K562 (cell line): ENCODE measurements around the gene PLPP4. TPM values are rescaled to one million over a fixed set of nuclear protein-coding genes. Genes with fewer than 3 reads are reported as not detected.

Source experiments
- ATAC-seq: fragments of 200-7000 bp; cut with Tn5 transposase; 3 replicates; pipeline ENCODE4 v1.9.1; 2020; ENCODE audit warnings: moderate library complexity
- BruUV-seq: library from RNA; stranded (reverse); fragments of 400-500 nt; replicated peaks from 2 replicates; lab custom pipeline; 2021; lab: Mats Ljungman, UMichigan
- CTCF ChIA-PET: fragments of 300-600 bp; formaldehyde crosslinking; extraction: SDS; loops from one replicate; lab custom pipeline; 2021; ENCODE audit warnings: low intra/inter-chr PET ratio; lab: Yijun Ruan, JAX
- POLR2A ChIA-PET: fragments of 300-600, 350-650 bp; sonication (Branson Sonifier 250); formaldehyde crosslinking; extraction: SDS; loops from one replicate; lab custom pipeline; 2021; ENCODE audit warnings: antibody characterized with exemption, inconsistent platforms; lab: Yijun Ruan, JAX
- DNase-seq, 4 experiments: peaks; one replicate each; pipeline versions ENCODE4 v3.0.0 to v3.0.0-alpha.2; 2011 to 2018; ENCODE audit warnings: low spot score in 3 of 4, mixed read lengths in 3 of 4; ENCODE audit errors: extremely low read depth in 1 of 4
- FAIRE-seq: peaks from 2 replicates; lab custom pipeline; 2011; peaks lifted over from hg19 to GRCh38; lab: Jason Lieb, UNC
- H2AFZ ChIP-seq: 2 replicates; pipeline ENCODE4 v1.6.0; 2011; ENCODE audit warnings: low read depth, low read length, control low read depth, inconsistent platforms
- H3K27ac ChIP-seq: fragments of 200-600 bp; 3 replicates; pipeline ENCODE4 v1.8.0; 2011; ENCODE audit warnings: low read depth, mild to moderate bottlenecking, control low read depth, inconsistent platforms, low read length, moderate library complexity, mixed read lengths; ENCODE audit errors: extremely low read depth
- H3K27me3 ChIP-seq, 2 experiments: fragments of 300-600 bp in 1 of 2; 2 replicates in 1 of 2; 3 replicates in 1 of 2; pipeline versions ENCODE4 v1.6.0 to v1.8.0; 2011; ENCODE audit warnings: inconsistent platforms in 2 of 2, low read length in 2 of 2, mild to moderate bottlenecking in 1 of 2, mixed read lengths in 1 of 2, moderate library complexity in 1 of 2; ENCODE audit not compliant: control insufficient read depth in 2 of 2, insufficient read depth in 2 of 2
- H3K36me3 ChIP-seq: fragments of 300-600 bp; 3 replicates; pipeline ENCODE4 v1.8.0; 2011; ENCODE audit warnings: mild to moderate bottlenecking, low read length, inconsistent platforms; ENCODE audit not compliant: control insufficient read depth, insufficient read depth
- H3K4me1 ChIP-seq, 2 experiments: fragments of 200-600 bp in 1 of 2; replicated peaks in 1 of 2; 2 replicates in 1 of 2; 3 replicates in 1 of 2; pipeline versions ENCODE4 v1.5.1 to v1.8.0; 2011; ENCODE audit warnings: inconsistent platforms in 2 of 2, low read length in 2 of 2, mild to moderate bottlenecking in 1 of 2, mixed read lengths in 1 of 2, moderate library complexity in 1 of 2; ENCODE audit not compliant: control insufficient read depth in 2 of 2, insufficient read depth in 2 of 2
- H3K4me2 ChIP-seq: 2 replicates; pipeline ENCODE4 v1.6.1; 2011; ENCODE audit warnings: low read length, control low read depth, inconsistent platforms, mixed read lengths; ENCODE audit not compliant: insufficient read depth
- H3K4me3 ChIP-seq: fragments of 200-600 bp; sonication (generic), shearing (Covaris generic); 2 replicates; pipeline ENCODE4 v1.5.1; 2016; ENCODE audit warnings: control low read depth, inconsistent platforms
- H3K79me2 ChIP-seq: fragments of 200-600 bp; 3 replicates; pipeline ENCODE4 v1.8.0; 2011; ENCODE audit warnings: low read length, inconsistent platforms; ENCODE audit not compliant: control insufficient read depth, insufficient read depth
- H3K9ac ChIP-seq, 2 experiments: 2 replicates each; pipeline versions ENCODE4 v1.6.0 to v1.6.1; 2011; ENCODE audit warnings: low read depth in 2 of 2, low read length in 2 of 2, control low read depth in 1 of 2, inconsistent platforms in 1 of 2, mild to moderate bottlenecking in 1 of 2, mixed read lengths in 1 of 2; ENCODE audit not compliant: insufficient read depth in 1 of 2
- H3K9me1 ChIP-seq: one replicate; pipeline ENCODE4 v1.6.0; 2011; ENCODE audit warnings: inconsistent platforms, mild to moderate bottlenecking, low read length, moderate library complexity; ENCODE audit not compliant: control insufficient read depth, insufficient read depth
- H3K9me3 ChIP-seq: replicated peaks from 2 replicates; pipeline ENCODE4 v1.5.1; 2011; ENCODE audit warnings: low read depth, low read length, inconsistent platforms; ENCODE audit not compliant: control insufficient read depth, insufficient read depth
- H4K20me1 ChIP-seq: replicated peaks from 2 replicates; pipeline ENCODE4 v1.6.1; 2011; ENCODE audit warnings: low read length, inconsistent platforms, mixed read lengths; ENCODE audit not compliant: control insufficient read depth, insufficient read depth
- BRCA1 ChIP-seq, 2 experiments: fragments of 450-650 bp in 1 of 2; sonication (generic) in 1 of 2; formaldehyde crosslinking in 1 of 2; IDR thresholded peaks; 2 replicates each; pipeline versions ENCODE4 v1.5.0 to v1.6.1; 2017 to 2020; ENCODE audit warnings: mild to moderate bottlenecking in 1 of 2, missing genetic modification reagents in 1 of 2
- ELF1 ChIP-seq: fragments of 200-800 bp; sonication (Bioruptor generic); IDR thresholded peaks from 2 replicates; pipeline ENCODE4 v1.6.1; 2016; ENCODE audit warnings: missing genetic modification characterization, missing compliant biosample characterization
- FOXP1 ChIP-seq: sonication (generic); formaldehyde crosslinking; IDR thresholded peaks from 2 replicates; pipeline ENCODE4 v1.8.0; 2022; ENCODE audit warnings: mild to moderate bottlenecking, missing genetic modification reagents
- HMG20A ChIP-seq: fragments of 450-650 bp; formaldehyde crosslinking; conservative IDR thresholded peaks from 2 replicates; pipeline ENCODE4 v1.4.0; 2020; ENCODE audit warnings: mild to moderate bottlenecking, mixed read lengths
- MAZ ChIP-seq, 2 experiments: fragments of 450-650 bp in 1 of 2; sonication (generic) in 1 of 2; formaldehyde crosslinking; IDR thresholded peaks in 1 of 2; conservative IDR thresholded peaks in 1 of 2; 2 replicates each; pipeline versions ENCODE4 v1.4.0 to v1.5.0; 2020; ENCODE audit warnings: mild to moderate bottlenecking in 1 of 2, missing genetic modification reagents in 1 of 2
- PHTF2 ChIP-seq: fragments of 250-450 bp; sonication (Bioruptor Pico); IDR thresholded peaks from 2 replicates; pipeline ENCODE4 v1.5.0; 2021; ENCODE audit warnings: mild to moderate bottlenecking
- PYGO2 ChIP-seq: fragments of 450-650 bp; IDR thresholded peaks from 2 replicates; pipeline ENCODE4 v1.6.1; 2016; ENCODE audit warnings: mild to moderate bottlenecking, missing genetic modification characterization, moderate library complexity, missing compliant biosample characterization
- TAF9B ChIP-seq: fragments of 450-650 bp; IDR thresholded peaks from 2 replicates; pipeline ENCODE4 v1.6.1; 2018; ENCODE audit warnings: mild to moderate bottlenecking; ENCODE audit not compliant: partially characterized antibody
- TRIM28 ChIP-seq: fragments of 450-650 bp; IDR thresholded peaks from 2 replicates; pipeline ENCODE4 v1.6.1; 2017
- ZBTB17 ChIP-seq: fragments of 450-650 bp; formaldehyde crosslinking; IDR thresholded peaks from 2 replicates; pipeline ENCODE4 v1.4.0; 2020; ENCODE audit warnings: mild to moderate bottlenecking
- ZNF282 ChIP-seq: sonication (generic); formaldehyde crosslinking; IDR thresholded peaks from 2 replicates; pipeline ENCODE4 v1.8.1; 2023; ENCODE audit warnings: missing genetic modification reagents
- ZNF384 ChIP-seq: IDR thresholded peaks from 2 replicates; pipeline ENCODE4 v1.6.1; 2012; ENCODE audit warnings: low read depth, low read length, improper control_type of control experiment
- ZNF584 ChIP-seq: fragments of 200-800 bp; sonication (Bioruptor generic); IDR thresholded peaks from 2 replicates; pipeline ENCODE4 v1.6.1; 2016; ENCODE audit warnings: low read depth, mild to moderate bottlenecking, missing genetic modification characterization, missing compliant biosample characterization
- ZNF740 ChIP-seq, 3 experiments: fragments of 200-800 bp in 1 of 3; sonication (Bioruptor generic) in 1 of 3; sonication (generic) in 1 of 3; formaldehyde crosslinking in 1 of 3; IDR thresholded peaks; 2 replicates each; pipeline versions ENCODE4 v1.6.1 to v1.8.0; 2016 to 2022; ENCODE audit warnings: mild to moderate bottlenecking in 2 of 3, missing compliant biosample characterization in 2 of 3, missing genetic modification characterization in 2 of 3, missing genetic modification reagents in 1 of 3
- WGBS: fragments of 100-300 bp; shearing (Covaris generic); methylation state at CpG from one replicate; pipeline ENCODE4 v1.1.6; 2016; ENCODE audit warnings: low coverage, mixed read lengths; ENCODE audit not compliant: insufficient coverage; ENCODE audit errors: missing lambda C conversion rate; 5-methylcytosine and 5-hydroxymethylcytosine counted together
- in situ Hi-C: fragments of 300-500 bp; cut with MboI; formaldehyde crosslinking; loops from 4 replicates; pipeline ENCODE4 v1.15.0; 2018; ENCODE audit warnings: inconsistent platforms, mixed read lengths
- intact Hi-C: fragments of 100-400 bp; cut with micrococcal nuclease; formaldehyde crosslinking; loops from 2 replicates; pipeline ENCODE4 v1.14.2; 2022
- polyA plus RNA-seq, 8 experiments: library from polyadenylated mRNA; depleted of rRNA in 4 of 8; stranded (reverse) in 5 of 8; unstranded in 3 of 8; fragments of >200 nt; fragmentation: Nextera tagmentation in 2 of 8; fragmentation: Illumina TruSeq in 1 of 8; extraction: Ambion mirVana in 2 of 8; extraction: Trizol in 1 of 8; gene quantifications; 2 replicates each; pipeline versions ENCODE4 v1.2.1 to v1.2.3, GENCODE V29; 2011 to 2014; ENCODE audit warnings: inconsistent platforms in 1 of 8, missing spikeins in 1 of 8
- total RNA-seq, 7 experiments: library from RNA; depleted of rRNA in 6 of 7; stranded (reverse); fragments of >200 nt in 6 of 7; fragmentation: Illumina TruSeq in 2 of 7; extraction: Trizol in 2 of 7; gene quantifications; 2 replicates each; pipeline versions ENCODE4 v1.2.1 to v1.2.3, GENCODE V29; 2011 to 2021; ENCODE audit warnings: low replicate concordance in 1 of 7

Gene PLPP4
- total and polyA plus RNA-seq, 9 of the 15 experiments (the other 6 are each of a cell fraction or from before 2014, with no cell fraction given): 0.08 TPM; not detected in 8

- CTCF ChIA-PET: no interaction called here
- DNase-seq: no peak
- intact Hi-C loops: no loop called here
- H4K20me1 ChIP-seq: no peaks in the 10 kb centered on the region
- POLR2A ChIA-PET: no interaction called here
- H3K79me2 ChIP-seq: no peaks in the 10 kb centered on the region
- WGBS: 0% methylated on average over 2 of the region's 2 CpGs
- no peaks in the 10 kb centered on the region for H3K36me3 ChIP-seq
- in situ Hi-C loops: no loop called here
- H3K4me3 ChIP-seq: no peak overlapping the region
- TF ChIP-seq PHTF2 (no peak), BRCA1 (IDR thresholded peaks at IDR 0.05) (no peak), BRCA1 (CRISPR knock-in tag; IDR thresholded peaks at IDR 0.05) (no peak), ELF1 (tag) (no peak), MAZ (CRISPR knock-in tag; conservative IDR thresholded peaks at IDR 0.05 in 1 of 2, IDR thresholded peaks at IDR 0.05 in 1 of 2) (no peak), ZBTB17 (CRISPR knock-in tag) (no peak), FOXP1 (CRISPR knock-in tag) (no peak)
- H3K4me1 ChIP-seq: no peaks in the 10 kb centered on the region
- H3K4me2 ChIP-seq: no peak overlapping the region
- H3K9me1 ChIP-seq: no peaks in the 10 kb centered on the region
- no peak for ATAC-seq
- no TSS peak for BruUV-seq
- H3K27ac ChIP-seq: no peak overlapping the region
- no peak overlapping the region for H2AFZ ChIP-seq
- H3K9ac ChIP-seq: no peak overlapping the region
- no peaks in the 10 kb centered on the region for H3K27me3 ChIP-seq
- no peak for FAIRE-seq
- no peaks in the 10 kb centered on the region for H3K9me3 ChIP-seq
Observed at GRCh38 chr10:120538091-120538490, 81.1 kb downstream of the PLPP4 start.

GRCh38 chr10:120539076-120539475, 82.0 kb downstream of the PLPP4 start:
- H4K20me1 ChIP-seq: no peaks in the 10 kb centered on the region
- no peaks in the 10 kb centered on the region for H3K4me1 ChIP-seq
- intact Hi-C loops (no loop called here), in situ Hi-C loops (no loop called here)
- FAIRE-seq: no peak
- H3K4me3 ChIP-seq: no peak overlapping the region
- POLR2A ChIA-PET: interaction anchor here (0.6 kb wide), 1 partner anchor 15 kb away, joined by 3 read pairs; no protein-coding TSS in a partner anchor
- H3K9me1 ChIP-seq: no peaks in the 10 kb centered on the region
- CTCF ChIA-PET: no interaction called here
- no TSS peak for BruUV-seq
- H3K79me2 ChIP-seq: no peaks in the 10 kb centered on the region
- H3K4me2 ChIP-seq: no peak overlapping the region
- no peaks in the 10 kb centered on the region for H3K9me3 ChIP-seq
- H3K27ac ChIP-seq: no peak overlapping the region
- WGBS: no CpG with 5 or more reads among the region's 3 CpGs
- ATAC-seq: no peak
- no peak overlapping the region for H2AFZ ChIP-seq
- H3K9ac ChIP-seq: no peak overlapping the region
- H3K36me3 ChIP-seq: no peaks in the 10 kb centered on the region
- no peak for DNase-seq
- H3K27me3 ChIP-seq: no peaks in the 10 kb centered on the region
- no peak for TF ChIP-seq TRIM28
- TF ChIP-seq ZNF384: no peak
- no peak for TF ChIP-seq TAF9B
- no peak for TF ChIP-seq ZBTB17 (CRISPR knock-in tag)
- no peak for TF ChIP-seq PYGO2
- no peak for TF ChIP-seq HMG20A
- no peak for TF ChIP-seq ZNF282 (CRISPR knock-in tag)
- TF ChIP-seq ZNF740 (CRISPR knock-in tag; IDR thresholded peaks at IDR 0.05): no peak
- TF ChIP-seq ZNF740 (tag; IDR thresholded peaks at IDR 0.05): no peak
- no peak for TF ChIP-seq ZNF584 (CRISPR knock-in tag)
